Measurements from ENCODE around the gene ALG8. TPM values are rescaled to one million over a fixed set of nuclear protein-coding genes. Genes with fewer than 3 reads are reported as not detected.

Gene ALG8
- total RNA-seq, 1 experiment from 2014 or later, result 67.5 TPM

- Histone ChIP-seq H3K9me3 (ENCODE audit: insufficient read depth, low read depth) (no peaks in the 10 kb centered on the region), H3K4me1 (replicated peaks; ENCODE audit: insufficient read depth) (no peaks in the 10 kb centered on the region), H3K4me2 (no peak overlapping the region), H4K20me1 (ENCODE audit: insufficient read depth) (no peaks in the 10 kb centered on the region), H3K27me3 (ENCODE audit: insufficient read depth, low read depth) (no peaks in the 10 kb centered on the region), H3F3A (ENCODE audit: insufficient read depth, low read depth) (no peaks in the 10 kb centered on the region), H3K79me2 (ENCODE audit: low read depth) (no peaks in the 10 kb centered on the region), H3K36me3 (ENCODE audit: low read depth) (no peaks in the 10 kb centered on the region), H3K4me3 (no peak overlapping the region), H3K27ac (no peak overlapping the region), H3K9me2 (ENCODE audit: insufficient read depth) (no peaks in the 10 kb centered on the region), H2AFZ (no peak overlapping the region)
- intact Hi-C loops (cut with micrococcal nuclease; ENCODE audit: unreplicated experiment), result no loop called here
- no TSS peak for BruUV-seq (replicated peaks)
- DNase-seq, result no peak
- TF ChIP-seq, protein P1, sequence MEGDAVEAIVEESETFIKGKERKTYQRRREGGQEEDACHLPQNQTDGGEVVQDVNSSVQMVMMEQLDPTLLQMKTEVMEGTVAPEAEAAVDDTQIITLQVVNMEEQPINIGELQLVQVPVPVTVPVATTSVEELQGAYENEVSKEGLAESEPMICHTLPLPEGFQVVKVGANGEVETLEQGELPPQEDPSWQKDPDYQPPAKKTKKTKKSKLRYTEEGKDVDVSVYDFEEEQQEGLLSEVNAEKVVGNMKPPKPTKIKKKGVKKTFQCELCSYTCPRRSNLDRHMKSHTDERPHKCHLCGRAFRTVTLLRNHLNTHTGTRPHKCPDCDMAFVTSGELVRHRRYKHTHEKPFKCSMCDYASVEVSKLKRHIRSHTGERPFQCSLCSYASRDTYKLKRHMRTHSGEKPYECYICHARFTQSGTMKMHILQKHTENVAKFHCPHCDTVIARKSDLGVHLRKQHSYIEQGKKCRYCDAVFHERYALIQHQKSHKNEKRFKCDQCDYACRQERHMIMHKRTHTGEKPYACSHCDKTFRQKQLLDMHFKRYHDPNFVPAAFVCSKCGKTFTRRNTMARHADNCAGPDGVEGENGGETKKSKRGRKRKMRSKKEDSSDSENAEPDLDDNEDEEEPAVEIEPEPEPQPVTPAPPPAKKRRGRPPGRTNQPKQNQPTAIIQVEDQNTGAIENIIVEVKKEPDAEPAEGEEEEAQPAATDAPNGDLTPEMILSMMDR (conservative IDR thresholded peaks at IDR 0.05), result no peak
- TF ChIP-seq EZH2 (IDR thresholded peaks at IDR 0.05; ENCODE audit: low read depth), result no peak
- CTCF ChIA-PET, result no interaction called here
- POLR2A ChIA-PET (ENCODE audit: unreplicated experiment), result no interaction called here
Measured at GRCh38 chr11:78160557-78160956, 21.1 kb upstream of the ALG8 start.

DNA sequence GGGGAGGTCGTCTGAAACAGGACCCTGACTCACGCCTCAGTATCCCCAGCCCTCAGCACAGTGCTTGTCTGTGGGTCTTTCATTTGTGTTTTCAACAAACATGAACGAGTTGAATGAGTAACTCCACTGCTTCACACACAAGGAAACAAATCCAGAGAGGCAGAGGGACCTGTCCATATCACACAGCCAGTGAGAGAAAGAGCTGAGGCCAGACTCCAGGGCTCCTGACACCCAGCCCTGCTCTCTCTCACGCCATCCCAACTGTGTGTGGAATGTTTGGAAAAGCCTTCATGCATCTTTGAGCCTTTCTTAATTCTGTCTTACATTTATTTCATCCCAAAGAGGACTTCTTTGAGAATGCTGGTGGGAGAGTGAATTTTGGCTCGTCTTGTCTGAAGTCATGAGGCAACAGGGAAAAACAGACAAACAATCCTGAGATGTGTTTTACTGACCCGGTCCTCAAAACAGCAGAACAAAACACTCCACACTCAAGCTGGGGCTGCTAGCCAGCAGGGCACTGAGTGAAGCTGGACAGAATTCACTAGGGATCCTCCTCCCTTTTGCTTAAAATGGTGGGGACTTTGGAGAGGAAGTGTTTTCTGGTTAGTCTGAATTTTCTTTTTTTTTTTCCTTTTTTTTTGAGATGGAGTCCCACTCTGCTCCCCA is 19.7 kb upstream of the ALG8 start:
- H2AFZ ChIP-seq, result no peak overlapping the region
- no peaks in the 10 kb centered on the region for H3K36me3 ChIP-seq (ENCODE audit: low read depth)
- H3K79me2 ChIP-seq (ENCODE audit: low read depth), result no peaks in the 10 kb centered on the region
- DNase-seq, result no peak
- H3K27me3 ChIP-seq (ENCODE audit: insufficient read depth, low read depth), result no peaks in the 10 kb centered on the region
- no TSS peak for BruUV-seq (replicated peaks)
- no peak overlapping the region for H3K4me3 ChIP-seq
- no peak overlapping the region for H3K27ac ChIP-seq
- no peaks in the 10 kb centered on the region for H3K4me1 ChIP-seq (replicated peaks; ENCODE audit: insufficient read depth)
- ChIA-PET CTCF (no interaction called here), POLR2A (ENCODE audit: unreplicated experiment) (no interaction called here)
- no peaks in the 10 kb centered on the region for H3K9me3 ChIP-seq (ENCODE audit: insufficient read depth, low read depth)
- TF ChIP-seq, protein P1 (conservative IDR thresholded peaks at IDR 0.05), result no peak
- no peak for TF ChIP-seq EZH2 (IDR thresholded peaks at IDR 0.05; ENCODE audit: low read depth)
- no peaks in the 10 kb centered on the region for H4K20me1 ChIP-seq (ENCODE audit: insufficient read depth)
- no peaks in the 10 kb centered on the region for H3K9me2 ChIP-seq (ENCODE audit: insufficient read depth)
- intact Hi-C loops (cut with micrococcal nuclease; ENCODE audit: unreplicated experiment), result no loop called here
- no peak overlapping the region for H3K4me2 ChIP-seq
- no peaks in the 10 kb centered on the region for H3F3A ChIP-seq (ENCODE audit: insufficient read depth, low read depth)

DNA sequence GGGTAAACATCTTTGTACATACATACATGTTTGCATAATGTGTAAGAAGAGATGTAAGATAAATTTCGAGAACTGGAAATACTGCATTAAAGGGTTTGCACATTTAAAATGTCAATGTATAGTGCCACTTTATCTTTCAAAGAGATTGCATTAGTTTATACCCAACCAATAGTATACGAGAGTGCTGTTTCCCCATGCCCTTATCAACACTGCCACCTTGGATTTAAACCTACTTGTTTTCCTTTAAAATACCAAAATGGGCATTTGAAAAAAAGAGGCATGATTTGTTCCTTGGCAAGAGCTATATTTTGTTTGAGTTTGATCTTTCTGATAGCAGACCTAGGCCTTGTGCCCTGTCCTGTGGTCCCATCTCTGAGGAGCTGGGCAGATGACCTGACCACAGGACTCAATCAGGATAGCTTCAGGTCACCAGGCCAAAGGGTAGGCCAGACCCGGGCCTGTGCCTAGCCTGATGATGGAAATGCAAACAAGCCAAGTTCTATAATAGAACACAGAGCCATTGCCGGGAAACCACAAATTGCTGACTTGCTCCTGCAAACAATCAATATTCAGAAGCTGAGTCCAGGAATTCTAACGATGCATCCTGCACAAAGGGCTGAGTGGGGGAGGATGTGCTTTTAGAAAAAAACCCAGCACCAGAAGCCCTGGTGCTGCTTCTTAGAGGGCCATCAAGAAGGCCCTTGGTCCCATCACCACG is 16.9 kb upstream of the ALG8 start:
- H3F3A ChIP-seq (ENCODE audit: insufficient read depth, low read depth), result no peaks in the 10 kb centered on the region
- H3K27ac ChIP-seq, result no peak overlapping the region
- no peaks in the 10 kb centered on the region for H3K36me3 ChIP-seq (ENCODE audit: low read depth)
- H3K4me1 ChIP-seq (replicated peaks; ENCODE audit: insufficient read depth), result no peaks in the 10 kb centered on the region
- no peaks in the 10 kb centered on the region for H3K9me3 ChIP-seq (ENCODE audit: insufficient read depth, low read depth)
- no peaks in the 10 kb centered on the region for H3K27me3 ChIP-seq (ENCODE audit: insufficient read depth, low read depth)
- CTCF ChIA-PET, result interaction anchor here (0.7 kb wide), 1 partner anchor 55 kb away, joined by 3 read pairs; no protein-coding TSS in a partner anchor
- BruUV-seq (replicated peaks), result no TSS peak
- POLR2A ChIA-PET (ENCODE audit: unreplicated experiment), result no interaction called here
- no peak for TF ChIP-seq EZH2 (IDR thresholded peaks at IDR 0.05; ENCODE audit: low read depth)
- TF ChIP-seq, protein P1 (conservative IDR thresholded peaks at IDR 0.05), result no peak
- H3K9me2 ChIP-seq (ENCODE audit: insufficient read depth), result no peaks in the 10 kb centered on the region
- H3K79me2 ChIP-seq (ENCODE audit: low read depth), result no peaks in the 10 kb centered on the region
- H3K4me3 ChIP-seq, result no peak overlapping the region
- no peak overlapping the region for H2AFZ ChIP-seq
- intact Hi-C loops (cut with micrococcal nuclease; ENCODE audit: unreplicated experiment), result no loop called here
- H4K20me1 ChIP-seq (ENCODE audit: insufficient read depth), result no peaks in the 10 kb centered on the region
- no peak overlapping the region for H3K4me2 ChIP-seq
- no peak for DNase-seq
